Measurements from ENCODE around the gene ARHGAP29. TPM values are rescaled to one million over a fixed set of nuclear protein-coding genes. Genes with fewer than 3 reads are reported as not detected.

ARHGAP29 gene
- total RNA-seq, 3 donors from 2014 or later = 0.16 to 0.33 (median 0.26) TPM

DNA sequence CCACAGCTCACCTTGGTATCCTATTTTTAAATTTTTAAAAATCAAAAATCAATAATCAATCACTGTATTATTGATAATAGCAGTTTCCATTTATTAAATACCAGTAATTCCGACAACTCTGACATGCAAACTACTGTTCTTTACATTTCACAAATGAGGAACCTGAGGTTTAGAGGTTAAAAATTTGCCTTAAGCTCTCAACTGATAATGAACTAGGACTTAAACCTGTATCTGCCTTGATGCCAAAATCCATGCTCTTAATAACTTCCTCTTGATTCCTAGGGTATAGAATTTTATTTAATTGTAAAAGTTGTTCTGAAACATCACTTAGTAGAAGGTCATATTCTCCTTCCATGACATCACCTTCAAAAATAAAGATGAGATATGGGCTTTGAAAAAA lies 5.6 kb downstream of the ARHGAP29 start:
- H3K4me3 Mint-ChIP-seq = no peak overlapping the region
- DNase-seq (no peak), ATAC-seq (no peak)
- H3K36me3 Mint-ChIP-seq (ENCODE audit: insufficient read depth) = no peaks in the 10 kb centered on the region
- peaks cover 11% of the 10 kb centered on the region for H3K4me1 Mint-ChIP-seq (ENCODE audit: low read depth)
- no peaks in the 10 kb centered on the region for H3K9me3 Mint-ChIP-seq
- peaks cover 37% of the 10 kb centered on the region for H3K27me3 Mint-ChIP-seq (ENCODE audit: low read depth)

GRCh38 chr1:94230920-94231319 lies 6.5 kb downstream of the ARHGAP29 start:
- no peaks in the 10 kb centered on the region for H3K36me3 Mint-ChIP-seq (ENCODE audit: insufficient read depth)
- DNase-seq (no peak), ATAC-seq (no peak)
- H3K4me3 Mint-ChIP-seq = no peak overlapping the region
- peaks cover 29% of the 10 kb centered on the region for H3K27me3 Mint-ChIP-seq (ENCODE audit: low read depth)
- H3K4me1 Mint-ChIP-seq (ENCODE audit: low read depth) = peaks cover 3% of the 10 kb centered on the region
- no peaks in the 10 kb centered on the region for H3K9me3 Mint-ChIP-seq

GRCh38 chr1:94228640-94229375 lies 8.6 kb downstream of the ARHGAP29 start:
- no peak for ATAC-seq
- Mint-ChIP-seq H3K9me3 (no peaks in the 10 kb centered on the region), H3K4me3 (no peak overlapping the region)

DNA sequence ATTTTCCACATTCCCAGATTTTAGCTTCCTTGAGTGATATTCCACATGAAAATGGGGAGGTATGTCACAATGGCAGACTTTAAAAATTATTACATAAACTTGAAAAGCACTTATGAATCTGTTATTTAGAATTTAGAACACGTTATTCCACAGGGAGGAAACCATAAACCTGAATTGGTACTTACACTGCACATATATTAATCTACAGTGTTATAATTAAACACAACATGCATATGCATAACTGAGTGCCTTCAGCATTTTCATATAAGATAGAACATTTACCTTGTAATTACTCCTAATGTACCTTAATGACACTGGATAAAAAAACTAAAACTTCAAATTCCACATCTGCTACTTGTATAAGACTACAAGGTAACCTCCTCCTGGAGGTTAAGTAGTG lies 9.8 kb downstream of the ARHGAP29 start:
- ATAC-seq (no peak), DNase-seq (no peak)
- H3K27me3 Mint-ChIP-seq (ENCODE audit: low read depth) = peaks cover 14% of the 10 kb centered on the region
- H3K4me3 Mint-ChIP-seq = no peak overlapping the region
- H3K36me3 Mint-ChIP-seq (ENCODE audit: insufficient read depth) = no peaks in the 10 kb centered on the region
- no peaks in the 10 kb centered on the region for H3K9me3 Mint-ChIP-seq
- no peaks in the 10 kb centered on the region for H3K4me1 Mint-ChIP-seq (ENCODE audit: low read depth)

More at GRCh38 chr1:94228640-94229375, 8.6 kb downstream of the ARHGAP29 start:
- DNase-seq = no peak
- Mint-ChIP-seq H3K27me3 (ENCODE audit: low read depth) (peaks cover 20% of the 10 kb centered on the region), H3K36me3 (ENCODE audit: insufficient read depth) (no peaks in the 10 kb centered on the region), H3K4me1 (ENCODE audit: low read depth) (no peaks in the 10 kb centered on the region)

DNA sequence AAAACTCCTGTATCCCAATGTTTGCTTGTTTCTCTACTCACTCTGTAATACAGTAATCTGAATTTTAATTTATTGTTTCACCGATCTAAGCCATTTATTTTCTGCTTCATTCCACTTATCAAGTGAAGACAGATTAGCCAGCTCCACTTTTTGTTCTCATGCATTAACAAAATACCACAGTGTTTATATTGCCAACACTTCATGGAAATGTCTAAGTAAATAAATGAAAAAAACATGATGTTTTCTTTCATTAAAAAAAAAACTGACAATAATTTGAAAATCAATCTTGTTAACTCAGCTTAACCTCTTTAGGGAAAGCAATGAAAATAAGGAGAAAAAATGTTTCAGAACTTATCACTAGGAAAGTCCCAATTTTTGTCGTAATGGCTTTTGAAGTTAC lies 11.5 kb downstream of the ARHGAP29 start:
- no peaks in the 10 kb centered on the region for H3K9me3 Mint-ChIP-seq
- ATAC-seq = no peak
- no peaks in the 10 kb centered on the region for H3K4me1 Mint-ChIP-seq (ENCODE audit: low read depth)
- H3K36me3 Mint-ChIP-seq (ENCODE audit: insufficient read depth) = no peaks in the 10 kb centered on the region
- no peak for DNase-seq
- H3K4me3 Mint-ChIP-seq = no peak overlapping the region
- H3K27me3 Mint-ChIP-seq (ENCODE audit: low read depth) = peaks cover 6% of the 10 kb centered on the region

GRCh38 chr1:94218332-94218731 lies 19.1 kb downstream of the ARHGAP29 start:
- Mint-ChIP-seq H3K27me3 (ENCODE audit: low read depth) (peaks cover 23% of the 10 kb centered on the region), H3K4me1 (ENCODE audit: low read depth) (no peaks in the 10 kb centered on the region), H3K36me3 (ENCODE audit: insufficient read depth) (no peaks in the 10 kb centered on the region), H3K4me3 (no peak overlapping the region), H3K9me3 (no peaks in the 10 kb centered on the region)
- ATAC-seq (no peak), DNase-seq (no peak)

- no peaks in the 10 kb centered on the region for H3K36me3 Mint-ChIP-seq (ENCODE audit: insufficient read depth)
- H3K4me3 Mint-ChIP-seq = no peak overlapping the region
These were observed 21.4 kb downstream of the ARHGAP29 start for GRCh38 chr1:94215955-94216354.

GRCh38 chr1:94209982-94210381 lies 27.4 kb downstream of the ARHGAP29 start:
- Mint-ChIP-seq H3K4me3 (no peak overlapping the region), H3K4me1 (ENCODE audit: low read depth) (no peaks in the 10 kb centered on the region), H3K27me3 (ENCODE audit: low read depth) (peaks cover 15% of the 10 kb centered on the region), H3K9me3 (peaks cover 6% of the 10 kb centered on the region), H3K36me3 (ENCODE audit: insufficient read depth) (no peaks in the 10 kb centered on the region)
- DNase-seq (no peak), ATAC-seq (no peak)

More at GRCh38 chr1:94215955-94216354, 21.4 kb downstream of the ARHGAP29 start:
- Mint-ChIP-seq H3K4me1 (ENCODE audit: low read depth) (no peaks in the 10 kb centered on the region), H3K9me3 (no peaks in the 10 kb centered on the region), H3K27me3 (ENCODE audit: low read depth) (peaks cover 19% of the 10 kb centered on the region)
- no peak for DNase-seq
- ATAC-seq = no peak

DNA sequence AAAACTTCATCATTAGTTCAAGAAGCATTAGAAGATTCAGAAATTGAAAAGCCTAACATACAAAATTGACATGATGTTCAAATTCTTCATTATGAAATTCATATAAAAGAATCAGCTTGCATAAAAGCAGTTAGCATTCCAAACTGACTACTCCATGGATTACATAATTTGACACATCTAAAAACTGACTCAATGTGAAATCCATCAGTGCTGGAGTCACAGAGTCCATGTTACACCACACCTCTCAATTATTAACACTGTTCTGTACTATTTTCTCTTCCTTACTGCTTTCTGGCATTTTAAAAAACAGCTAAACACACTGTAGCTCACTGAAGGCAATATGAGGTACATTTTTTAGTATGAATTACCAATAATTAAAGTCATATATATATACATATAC lies 28.0 kb downstream of the ARHGAP29 start:
- Mint-ChIP-seq H3K9me3 (peaks cover 6% of the 10 kb centered on the region), H3K4me1 (ENCODE audit: low read depth) (no peaks in the 10 kb centered on the region), H3K27me3 (ENCODE audit: low read depth) (peaks cover 12% of the 10 kb centered on the region), H3K36me3 (ENCODE audit: insufficient read depth) (no peaks in the 10 kb centered on the region), H3K4me3 (no peak overlapping the region)
- ATAC-seq (no peak), DNase-seq (no peak)

GRCh38 chr1:94207695-94208094 lies 29.7 kb downstream of the ARHGAP29 start:
- peaks cover 9% of the 10 kb centered on the region for H3K27me3 Mint-ChIP-seq (ENCODE audit: low read depth)
- H3K36me3 Mint-ChIP-seq (ENCODE audit: insufficient read depth) = no peaks in the 10 kb centered on the region
- H3K4me1 Mint-ChIP-seq (ENCODE audit: low read depth) = no peaks in the 10 kb centered on the region
- H3K4me3 Mint-ChIP-seq = no peak overlapping the region
- H3K9me3 Mint-ChIP-seq = peaks cover 6% of the 10 kb centered on the region
- no peak for ATAC-seq
- no peak for DNase-seq

DNA sequence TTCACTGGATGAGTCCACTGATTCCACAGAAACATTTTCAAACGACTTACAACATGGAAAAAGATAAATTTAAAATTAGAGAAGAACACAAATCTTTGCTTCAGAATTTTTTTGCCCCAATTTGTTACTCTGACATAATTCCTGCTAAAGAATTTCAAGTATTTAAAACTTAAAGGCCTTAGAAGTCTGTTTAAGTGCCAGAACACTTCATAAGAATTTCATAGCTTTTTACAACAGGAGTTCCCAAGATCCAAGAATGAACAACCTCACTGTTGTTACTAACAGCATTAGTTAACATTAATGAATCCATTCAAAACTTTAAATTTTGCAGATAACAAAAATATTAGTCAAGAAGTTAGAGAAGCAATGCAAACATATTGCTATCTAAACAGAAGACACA lies 31.7 kb downstream of the ARHGAP29 start:
- Mint-ChIP-seq H3K4me3 (no peak overlapping the region), H3K9me3 (peaks cover 6% of the 10 kb centered on the region), H3K36me3 (ENCODE audit: insufficient read depth) (no peaks in the 10 kb centered on the region), H3K4me1 (ENCODE audit: low read depth) (no peaks in the 10 kb centered on the region), H3K27me3 (ENCODE audit: low read depth) (peaks cover 12% of the 10 kb centered on the region)
- DNase-seq (no peak), ATAC-seq (no peak)

DNA sequence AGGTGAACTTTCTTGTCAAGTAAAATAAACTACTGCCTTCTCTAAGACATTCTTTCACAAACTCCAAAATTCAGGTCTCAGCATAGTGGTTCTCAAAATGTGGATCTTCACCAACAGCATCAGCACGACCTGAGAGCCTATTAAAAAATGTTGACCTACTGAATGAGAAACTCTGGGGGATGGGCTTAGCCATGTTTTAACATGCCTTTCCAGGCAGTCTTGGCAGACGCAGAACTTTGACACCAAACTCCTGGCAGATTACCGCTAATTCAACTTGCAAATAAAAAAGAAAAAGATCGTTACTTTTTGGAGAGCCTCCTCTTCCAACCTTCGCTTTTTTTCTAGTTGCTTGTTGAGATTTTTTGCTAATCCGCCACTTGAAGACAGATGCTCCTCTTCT lies 35.1 kb downstream of the ARHGAP29 start:
- no peaks in the 10 kb centered on the region for H3K9me3 Mint-ChIP-seq
- peaks cover 2% of the 10 kb centered on the region for H3K27me3 Mint-ChIP-seq (ENCODE audit: low read depth)
- H3K36me3 Mint-ChIP-seq (ENCODE audit: insufficient read depth) = no peaks in the 10 kb centered on the region
- DNase-seq = no peak
- no peaks in the 10 kb centered on the region for H3K4me1 Mint-ChIP-seq (ENCODE audit: low read depth)
- no peak for ATAC-seq
- no peak overlapping the region for H3K4me3 Mint-ChIP-seq

DNA sequence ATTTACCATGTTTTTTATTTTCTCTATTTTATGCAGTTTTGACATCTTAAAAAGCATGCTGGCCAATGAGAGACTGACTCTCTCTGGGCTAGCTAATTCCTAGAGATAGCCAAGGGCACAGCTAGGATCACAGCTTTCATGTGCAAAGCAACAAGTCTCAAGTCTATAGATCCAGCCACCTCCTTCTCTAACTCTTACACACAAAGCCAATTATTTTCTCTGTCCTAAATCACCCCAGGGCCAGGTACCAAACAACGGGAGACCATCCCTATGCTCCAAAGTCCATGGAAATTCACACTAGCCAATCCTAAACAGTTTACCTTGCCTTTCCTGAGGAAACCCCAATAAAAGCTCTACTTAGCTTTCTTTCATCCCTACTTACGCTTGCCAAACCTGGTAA lies 38.0 kb downstream of the ARHGAP29 start:
- Mint-ChIP-seq H3K4me1 (ENCODE audit: low read depth) (no peaks in the 10 kb centered on the region), H3K9me3 (no peaks in the 10 kb centered on the region), H3K4me3 (no peak overlapping the region), H3K27me3 (ENCODE audit: low read depth) (peaks cover 2% of the 10 kb centered on the region), H3K36me3 (ENCODE audit: insufficient read depth) (no peaks in the 10 kb centered on the region)
- DNase-seq (no peak), ATAC-seq (no peak)

- ATAC-seq = no peak
- peaks cover 11% of the 10 kb centered on the region for H3K27me3 Mint-ChIP-seq (ENCODE audit: low read depth)
- no peak for DNase-seq
- H3K4me3 Mint-ChIP-seq = no peak overlapping the region
- no peaks in the 10 kb centered on the region for H3K36me3 Mint-ChIP-seq (ENCODE audit: insufficient read depth)
- no peaks in the 10 kb centered on the region for H3K9me3 Mint-ChIP-seq
- no peaks in the 10 kb centered on the region for H3K4me1 Mint-ChIP-seq (ENCODE audit: low read depth)
These were observed 43.1 kb downstream of the ARHGAP29 start for GRCh38 chr1:94194079-94194865.

DNA sequence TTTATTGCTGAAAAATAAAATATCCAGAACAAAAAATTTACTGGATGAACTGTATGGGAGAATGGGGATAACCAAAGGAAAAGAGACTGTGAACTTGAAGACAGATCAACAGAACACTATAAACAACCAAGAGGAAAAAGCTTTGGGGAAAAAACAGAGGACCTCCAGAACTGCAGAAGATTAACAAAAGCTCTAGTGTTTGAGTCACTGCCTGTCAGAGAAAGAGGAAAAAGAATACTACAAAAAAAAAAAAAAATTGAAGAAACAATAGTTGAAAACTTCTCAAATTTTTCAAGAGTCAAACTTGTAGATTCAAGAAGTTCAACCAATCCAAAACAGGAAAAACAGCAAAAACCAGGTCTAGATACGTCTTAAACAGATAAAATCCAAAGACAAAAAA lies 44.3 kb downstream of the ARHGAP29 start:
- no peak for DNase-seq
- no peaks in the 10 kb centered on the region for H3K9me3 Mint-ChIP-seq
- H3K4me1 Mint-ChIP-seq (ENCODE audit: low read depth) = no peaks in the 10 kb centered on the region
- ATAC-seq = no peak
- H3K4me3 Mint-ChIP-seq = no peak overlapping the region
- H3K36me3 Mint-ChIP-seq (ENCODE audit: insufficient read depth) = no peaks in the 10 kb centered on the region
- H3K27me3 Mint-ChIP-seq (ENCODE audit: low read depth) = peaks cover 11% of the 10 kb centered on the region
